Endothelial cell of umbilical vein (primary cell): ENCODE data around the gene TAF5L.

Source experiments
- CTCF ChIP-seq, 2 donors: IDR thresholded peaks; 1 replicate in 1 of 2; 2 replicates in 1 of 2; pipeline ENCODE4 v1.5.1; 2011; ENCODE audit warnings: low read length in 2 of 2, mild to moderate bottlenecking in 2 of 2, moderate library complexity in 2 of 2, control low read depth in 1 of 2, inconsistent platforms in 1 of 2, low read depth in 1 of 2; ENCODE audit not compliant: insufficient read depth in 1 of 2; ENCODE audit errors: extremely low read depth in 1 of 2
- EZH2 ChIP-seq: IDR thresholded peaks from 2 replicates; pipeline ENCODE4 v1.6.1; 2012; ENCODE audit warnings: borderline replicate concordance, low read depth, mild to moderate bottlenecking, moderate library complexity, low read length, inconsistent platforms; ENCODE audit not compliant: severe bottlenecking
- JUN ChIP-seq: IDR thresholded peaks from 2 replicates; pipeline ENCODE4 v1.6.1; 2011; ENCODE audit warnings: borderline replicate concordance, low read depth; ENCODE audit not compliant: insufficient read length, insufficient read depth
- MAX ChIP-seq: IDR thresholded peaks from 2 replicates; pipeline ENCODE4 v1.6.1; 2011; ENCODE audit not compliant: insufficient read depth, insufficient read length
- MYC ChIP-seq: IDR thresholded peaks from one replicate; pipeline ENCODE4 v1.6.1; 2011; ENCODE audit warnings: mild to moderate bottlenecking, low read depth, low read length
- POLR2A ChIP-seq: IDR thresholded peaks from 2 replicates; pipeline ENCODE4 v1.6.1; 2012; ENCODE audit warnings: low read depth, mild to moderate bottlenecking, control low read depth, low read length

- TF ChIP-seq POLR2A (no peak), CTCF (IDR thresholded peaks at IDR 0.05; ENCODE audit: extremely low read depth in 1 of 2, insufficient read depth in 1 of 2, low read depth in 1 of 2, low read length in 2 of 2) (no peak), MYC (no peak), MAX (no peak), EZH2 (no peak), JUN (no peak)
Observed at GRCh38 chr1:229547542-229547941, 78.4 kb downstream of the TAF5L start.
